GM23338 (cell line): ENCODE results near the gene KAZN. TPM values are rescaled to one million over a fixed set of nuclear protein-coding genes. Genes with fewer than 3 reads are reported as not detected.
A peak's percentile ranks its signal among the peaks of the same experiment; 100 is the strongest.

ENCODE experiments used
- ATAC-seq: fragments of 200-7000 bp; cut with Tn5 transposase; 3 replicates; pipeline ENCODE4 v1.9.1; 2020
- DNase-seq: peaks from one replicate; pipeline ENCODE4 v3.0.0-alpha.2; 2015; ENCODE audit warnings: low spot score
- H2AFZ ChIP-seq: fragments of 200-600 bp; sonication (generic); 2 replicates; pipeline ENCODE4 v1.8.0; 2016; ENCODE audit warnings: antibody characterized with exemption, mild to moderate bottlenecking, moderate library complexity
- H3F3A ChIP-seq: fragments of 200-600 bp; sonication (generic); replicated peaks from 2 replicates; pipeline ENCODE4 v1.8.0; 2017; ENCODE audit warnings: antibody characterized with exemption, mixed run types, low read depth
- H3K27ac ChIP-seq: fragments of 200-600 bp; sonication (generic); 2 replicates; pipeline ENCODE4 v1.6.1; 2016; ENCODE audit warnings: low read depth
- H3K27me3 ChIP-seq: fragments of 200-600 bp; sonication (generic); 2 replicates; pipeline ENCODE4 v1.8.0; 2016; ENCODE audit warnings: mild to moderate bottlenecking, mixed run types, moderate library complexity; ENCODE audit not compliant: insufficient read depth
- H3K36me3 ChIP-seq: fragments of 200-600 bp; sonication (generic); 2 replicates; pipeline ENCODE4 v1.8.0; 2016; ENCODE audit warnings: mild to moderate bottlenecking; ENCODE audit not compliant: insufficient read depth
- H3K4me1 ChIP-seq: fragments of 200-600 bp; sonication (generic); 2 replicates; pipeline ENCODE4 v1.8.0; 2016; ENCODE audit warnings: mild to moderate bottlenecking, moderate library complexity; ENCODE audit not compliant: insufficient read depth
- H3K4me2 ChIP-seq: fragments of 200-600 bp; sonication (generic); 2 replicates; pipeline ENCODE4 v1.7.1; 2017; ENCODE audit warnings: mixed run types
- H3K4me3 ChIP-seq: fragments of 200-600 bp; sonication (generic); 2 replicates; pipeline ENCODE4 v1.6.1; 2016; ENCODE audit warnings: mixed run types
- H3K79me2 ChIP-seq: fragments of 200-600 bp; sonication (generic); replicated peaks from 2 replicates; pipeline ENCODE4 v1.8.0; 2017; ENCODE audit warnings: mild to moderate bottlenecking; ENCODE audit not compliant: insufficient read depth
- H3K9me2 ChIP-seq: fragments of 200-600 bp; sonication (generic); 2 replicates; pipeline ENCODE4 v1.8.0; 2017; ENCODE audit not compliant: insufficient read depth
- H4K20me1 ChIP-seq: fragments of 200-600 bp; sonication (generic); replicated peaks from 2 replicates; pipeline ENCODE4 v1.8.0; 2017; ENCODE audit warnings: mild to moderate bottlenecking; ENCODE audit not compliant: insufficient read depth
- H3K27ac Mint-ChIP-seq: 2 replicates; pipeline ENCODE4 v1.8.0; 2020; ENCODE audit warnings: inconsistent platforms, mild to moderate bottlenecking, moderate library complexity, mixed read lengths
- H3K27me3 Mint-ChIP-seq: 3 replicates; pipeline ENCODE4 v1.8.0; 2022; ENCODE audit warnings: low read depth, mild to moderate bottlenecking, moderate library complexity, mixed read lengths, inconsistent platforms; ENCODE audit not compliant: insufficient read depth, poor library complexity
- H3K36me3 Mint-ChIP-seq: 3 replicates; pipeline ENCODE4 v1.8.0; 2021; ENCODE audit warnings: low read depth, mild to moderate bottlenecking, inconsistent platforms, moderate library complexity, mixed read lengths
- H3K4me1 Mint-ChIP-seq: 3 replicates; pipeline ENCODE4 v1.8.0; 2020; ENCODE audit warnings: mild to moderate bottlenecking, inconsistent platforms, mixed read lengths
- H3K4me3 Mint-ChIP-seq: 3 replicates; pipeline ENCODE4 v1.8.0; 2021; ENCODE audit warnings: moderate library complexity, mild to moderate bottlenecking, inconsistent platforms, mixed read lengths
- H3K9me3 Mint-ChIP-seq: 3 replicates; pipeline ENCODE4 v1.8.0; 2020; ENCODE audit warnings: moderate library complexity, mild to moderate bottlenecking, inconsistent platforms, mixed read lengths
- CREB1 ChIP-seq: fragments of 250-450 bp; sonication (Bioruptor Pico); IDR thresholded peaks from 2 replicates; pipeline ENCODE4 v1.5.0; 2020; ENCODE audit warnings: low read depth, mild to moderate bottlenecking, moderate library complexity
- EZH2 ChIP-seq: fragments of 200-600 bp; sonication (generic); IDR thresholded peaks from one replicate; pipeline ENCODE4 v1.8.0; 2017; ENCODE audit warnings: antibody characterized with exemption, mild to moderate bottlenecking, low read depth; ENCODE audit not compliant: unreplicated experiment
- EZH2phosphoT487 ChIP-seq: fragments of 200-600 bp; sonication (generic); IDR thresholded peaks from one replicate; pipeline ENCODE4 v1.8.1; 2018; ENCODE audit warnings: antibody characterized with exemption; ENCODE audit not compliant: unreplicated experiment
- NANOG ChIP-seq: IDR thresholded peaks from 2 replicates; pipeline ENCODE4 v1.6.1; 2016; ENCODE audit warnings: antibody characterized with exemption, borderline replicate concordance
- POLR2AphosphoS5 ChIP-seq: IDR thresholded peaks from 2 replicates; pipeline ENCODE4 v1.6.1; 2016; ENCODE audit warnings: antibody characterized with exemption, low read depth
- REST ChIP-seq: IDR thresholded peaks from one replicate; pipeline ENCODE4 v1.6.1; 2018; ENCODE audit warnings: antibody characterized with exemption; ENCODE audit not compliant: unreplicated experiment
- STAT1 ChIP-seq: IDR thresholded peaks from one replicate; pipeline ENCODE4 v1.6.1; 2016; ENCODE audit warnings: antibody characterized with exemption; ENCODE audit not compliant: unreplicated experiment
- ZNF114 ChIP-seq: fragments of 250-450 bp; sonication (Bioruptor Pico); IDR thresholded peaks from 2 replicates; pipeline ENCODE4 v1.5.0; 2020; ENCODE audit warnings: mild to moderate bottlenecking, moderate library complexity
- ZNF331 ChIP-seq: fragments of 250-450 bp; sonication (Bioruptor Pico); IDR thresholded peaks from 2 replicates; pipeline ENCODE4 v1.5.0; 2020; ENCODE audit warnings: low read depth, mild to moderate bottlenecking, moderate library complexity
- polyA plus RNA-seq: library from polyadenylated mRNA; unstranded; fragments of >200 nt; fragmentation: Nextera tagmentation; extraction: Ambion mirVana; gene quantifications from 2 replicates; pipeline ENCODE4 v1.2.1, GENCODE V29; 2016
- total RNA-seq: library from RNA; depleted of rRNA; stranded (reverse); fragments of >200 nt; shearing (Covaris generic); gene quantifications from 2 replicates; pipeline ENCODE4 v1.2.3, GENCODE V29; 2014

The KAZN gene
- total and polyA plus RNA-seq, 2 experiments from 2014 or later, result 9.9 to 15.0 TPM

GRCh38 chr1:14872762-14873161, 274.3 kb downstream of the KAZN start (continued):
- TF ChIP-seq REST (no peak), EZH2phosphoT487 (no peak), STAT1 (no peak), CREB1 (CRISPR knock-in tag) (no peak), ZNF331 (no peak), NANOG (no peak), POLR2AphosphoS5 (no peak), ZNF114 (CRISPR knock-in tag) (no peak), EZH2 (no peak)

GRCh38 chr1:14873677-14874076, 275.2 kb downstream of the KAZN start:
- ATAC-seq, result no peak
- H3K27ac ChIP-seq, result no peak overlapping the region
- no peak overlapping the region for H3K4me3 Mint-ChIP-seq
- H3K4me3 ChIP-seq, result no peak overlapping the region
- no peaks in the 10 kb centered on the region for H3K9me3 Mint-ChIP-seq
- DNase-seq, result no peak
- TF ChIP-seq NANOG, result no peak
- TF ChIP-seq EZH2, result no peak
- H3K27me3 ChIP-seq, result no peaks in the 10 kb centered on the region
- no peak overlapping the region for H3K27ac Mint-ChIP-seq
- H3K4me1 Mint-ChIP-seq, result peaks cover 27% of the 10 kb centered on the region
- no peaks in the 10 kb centered on the region; the same call in 1 of the 2 replicates for H3K79me2 ChIP-seq
- H4K20me1 ChIP-seq, result no peaks in the 10 kb centered on the region; the same call in 1 of the 2 replicates
- H2AFZ ChIP-seq, result no peak overlapping the region
- no peak overlapping the region for H3K4me2 ChIP-seq
- peaks cover 25% of the 10 kb centered on the region for H3K4me1 ChIP-seq
- peaks cover 16% of the 10 kb centered on the region for H3K9me2 ChIP-seq
- H3K36me3 ChIP-seq, result no peaks in the 10 kb centered on the region
- H3F3A ChIP-seq, result 0 out of 2 replicates have a peak, but pooled peaks cover 4% of the 10 kb centered on the region
- no peaks in the 10 kb centered on the region for H3K36me3 Mint-ChIP-seq
- H3K27me3 Mint-ChIP-seq, result peaks cover 3% of the 10 kb centered on the region

- Mint-ChIP-seq H3K27ac (no peak overlapping the region), H3K27me3 (peaks cover 3% of the 10 kb centered on the region), H3K4me3 (no peak overlapping the region), H3K36me3 (no peaks in the 10 kb centered on the region), H3K9me3 (no peaks in the 10 kb centered on the region), H3K4me1 (peaks cover 27% of the 10 kb centered on the region)
- H3K27ac ChIP-seq, result no peak overlapping the region
- peaks cover 25% of the 10 kb centered on the region for H3K4me1 ChIP-seq
- H3K4me2 ChIP-seq, result peak overlapping the region; percentile 62
- peak overlapping the region; percentile 11; the same call in 1 of the 2 replicates for H3K4me3 ChIP-seq
- no peaks in the 10 kb centered on the region for H3K27me3 ChIP-seq
- ATAC-seq, result peak; percentile 70
- no peaks in the 10 kb centered on the region for H3K79me2 ChIP-seq
- H3F3A ChIP-seq, result 0 out of 2 replicates have a peak, but pooled peaks cover 4% of the 10 kb centered on the region
- DNase-seq, result peak; percentile 39
- no peaks in the 10 kb centered on the region for H3K36me3 ChIP-seq
- H2AFZ ChIP-seq, result no peak overlapping the region
- H3K9me2 ChIP-seq, result peaks cover 12% of the 10 kb centered on the region
- no peaks in the 10 kb centered on the region for H4K20me1 ChIP-seq
- TF ChIP-seq EZH2phosphoT487 (no peak), ZNF331 (no peak)
Observed at GRCh38 chr1:14875524-14876509, 277.3 kb downstream of the KAZN start.
